Cardiac muscle cell (in vitro differentiated cells and primary cell): ENCODE measurements around the gene ITGA2. TPM values are rescaled to one million over a fixed set of nuclear protein-coding genes. Genes with fewer than 3 reads are reported as not detected.

Experiments
- DNase-seq, 2 donors: peaks; one replicate each; pipeline versions ENCODE4 v3.0.0 to v3.0.0-alpha.2; 2010 to 2017; ENCODE audit warnings: low read depth in 1 of 2, low spot score in 1 of 2
- H3K27ac ChIP-seq: fragments of 200-600 bp; sonication (generic); 2 replicates; pipeline ENCODE4 v1.5.1; 2016
- H3K27me3 ChIP-seq: fragments of 200-600 bp; sonication (generic); 2 replicates; pipeline ENCODE4 v1.6.0; 2016; ENCODE audit warnings: control low read depth
- H3K36me3 ChIP-seq: fragments of 200-600 bp; sonication (generic); 2 replicates; pipeline ENCODE4 v1.5.1; 2016; ENCODE audit warnings: control low read depth
- H3K4me1 ChIP-seq: fragments of 200-600 bp; sonication (generic); 2 replicates; pipeline ENCODE4 v1.8.1; 2017; ENCODE audit warnings: low read depth, mild to moderate bottlenecking, mixed run types
- H3K4me3 ChIP-seq: fragments of 200-600 bp; sonication (generic); 2 replicates; pipeline ENCODE4 v1.5.1; 2016; ENCODE audit warnings: mild to moderate bottlenecking
- H3K9me3 ChIP-seq: fragments of 200-600 bp; sonication (generic); 2 replicates; pipeline ENCODE4 v1.5.1; 2017; ENCODE audit warnings: low read depth, mild to moderate bottlenecking, control low read depth
- CTCF ChIP-seq: IDR thresholded peaks from 2 replicates; pipeline ENCODE4 v1.5.1; 2012; ENCODE audit warnings: low read depth, mild to moderate bottlenecking, low read length
- polyA plus RNA-seq: library from polyadenylated mRNA; unstranded; fragments of >200 nt; fragmentation: Nextera tagmentation; extraction: Ambion mirVana; gene quantifications from 2 replicates; pipeline ENCODE4 v1.2.1, GENCODE V29; 2016
- total RNA-seq: library from RNA; depleted of rRNA; stranded (reverse); fragments of >200 nt; gene quantifications from 2 replicates; pipeline ENCODE4 v1.2.3, GENCODE V29; 2016

The ITGA2 gene
- total and polyA plus RNA-seq, 2 experiments from 2014 or later, result 0.57 to 2.3 TPM

- Histone ChIP-seq H3K27me3 (no peaks in the 10 kb centered on the region), H3K27ac (no peak overlapping the region), H3K9me3 (no peaks in the 10 kb centered on the region), H3K4me1 (peaks cover 10% of the 10 kb centered on the region), H3K4me3 (no peak overlapping the region), H3K36me3 (no peaks in the 10 kb centered on the region)
- no peak for TF ChIP-seq CTCF
- no peak for DNase-seq
Measured at GRCh38 chr5:53068291-53068836, 79.2 kb downstream of the ITGA2 start.

GRCh38 chr5:53069626-53070025, 80.5 kb downstream of the ITGA2 start:
- Histone ChIP-seq H3K27me3 (no peaks in the 10 kb centered on the region), H3K27ac (no peak overlapping the region), H3K36me3 (no peaks in the 10 kb centered on the region), H3K9me3 (no peaks in the 10 kb centered on the region), H3K4me3 (no peak overlapping the region), H3K4me1 (peaks cover 10% of the 10 kb centered on the region)
- peak in 1 of 2 donors; percentile 81 for DNase-seq
- no peak for TF ChIP-seq CTCF

GRCh38 chr5:53071298-53071697, 82.1 kb downstream of the ITGA2 start:
- H3K4me3 ChIP-seq, result no peak overlapping the region
- H3K4me1 ChIP-seq, result peaks cover 3% of the 10 kb centered on the region
- TF ChIP-seq CTCF, result no peak
- H3K9me3 ChIP-seq, result no peaks in the 10 kb centered on the region
- DNase-seq, result no peak
- no peak overlapping the region for H3K27ac ChIP-seq
- H3K36me3 ChIP-seq, result no peaks in the 10 kb centered on the region
- H3K27me3 ChIP-seq, result no peaks in the 10 kb centered on the region

GRCh38 chr5:53071738-53072137, 82.6 kb downstream of the ITGA2 start:
- peak in 1 of 2 donors; percentile 17 for DNase-seq
- no peak overlapping the region for H3K4me3 ChIP-seq
- no peak for TF ChIP-seq CTCF
- H3K36me3 ChIP-seq, result no peaks in the 10 kb centered on the region
- no peaks in the 10 kb centered on the region for H3K9me3 ChIP-seq
- H3K4me1 ChIP-seq, result no peaks in the 10 kb centered on the region
- H3K27ac ChIP-seq, result no peak overlapping the region
- H3K27me3 ChIP-seq, result no peaks in the 10 kb centered on the region

GRCh38 chr5:53073348-53073747, 84.2 kb downstream of the ITGA2 start:
- H3K9me3 ChIP-seq, result no peaks in the 10 kb centered on the region
- TF ChIP-seq CTCF, result no peak
- no peaks in the 10 kb centered on the region for H3K4me1 ChIP-seq
- H3K36me3 ChIP-seq, result no peaks in the 10 kb centered on the region
- DNase-seq, result peak in 1 of 2 donors; percentile 21
- no peak overlapping the region for H3K27ac ChIP-seq
- no peaks in the 10 kb centered on the region for H3K27me3 ChIP-seq
- no peak overlapping the region for H3K4me3 ChIP-seq

- no peak overlapping the region for H3K4me3 ChIP-seq
- DNase-seq, result no peak
- TF ChIP-seq CTCF, result no peak
- no peaks in the 10 kb centered on the region for H3K36me3 ChIP-seq
- H3K27ac ChIP-seq, result no peak overlapping the region
- no peaks in the 10 kb centered on the region for H3K27me3 ChIP-seq
- no peaks in the 10 kb centered on the region for H3K9me3 ChIP-seq
- no peaks in the 10 kb centered on the region for H3K4me1 ChIP-seq
Measured at GRCh38 chr5:53076014-53076583, 86.9 kb downstream of the ITGA2 start.
